ENCODE data around the gene ENTPD1. TPM values are rescaled to one million over a fixed set of nuclear protein-coding genes. Genes with fewer than 3 reads are reported as not detected.
"Not testable (repeated sequence)": the region's sequence is repeated elsewhere in the genome, so short reads cannot be mapped to it uniquely, and the experiment has no call there.

ENTPD1 gene
- total RNA-seq, 1 experiment from 2014 or later, result 0.11 TPM

DNA sequence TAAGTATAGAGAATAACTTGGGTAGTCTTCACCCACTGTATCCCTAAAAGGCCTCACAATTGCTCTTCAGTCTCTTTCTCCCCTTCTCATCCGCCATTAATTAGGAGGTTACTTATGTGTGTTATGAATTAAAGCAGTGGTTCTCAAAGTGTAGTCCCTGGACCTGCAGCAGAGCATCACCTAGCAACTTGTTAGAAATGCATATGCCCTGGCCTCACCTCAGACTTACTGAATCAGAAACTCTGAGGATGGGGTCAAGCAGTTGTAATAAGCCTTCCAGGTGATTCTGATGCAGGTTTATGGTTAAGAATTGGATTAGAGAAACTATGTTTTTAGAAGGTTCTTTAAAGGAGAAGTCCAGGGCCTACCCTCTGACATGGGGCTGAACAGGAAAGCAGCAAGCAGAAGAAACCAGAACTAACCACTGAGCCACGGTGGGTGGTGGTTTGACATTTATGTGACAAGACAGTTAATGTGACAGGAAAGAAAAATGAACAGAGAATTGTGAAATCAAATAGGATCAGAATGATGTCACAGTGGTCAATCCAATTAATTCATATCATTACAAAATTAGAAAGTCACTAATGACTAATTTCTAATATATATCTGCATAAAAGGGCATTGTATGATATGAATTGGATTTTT lies 37.6 kb downstream of the ENTPD1 start:
- Histone ChIP-seq H3K79me2 (ENCODE audit: low read length) (no peaks in the 10 kb centered on the region), H3K4me2 (ENCODE audit: low read depth, low read length, poor library complexity, severe bottlenecking) (no peak overlapping the region), H4K20me1 (ENCODE audit: insufficient read depth, low read depth, low read length) (no peaks in the 10 kb centered on the region), H3K27ac (ENCODE audit: low read length) (no peak overlapping the region), H2AFZ (ENCODE audit: low read length) (no peak overlapping the region), H3K36me3 (ENCODE audit: insufficient read depth, low read length) (no peaks in the 10 kb centered on the region), H3K4me3 (ENCODE audit: low read length) (no peak overlapping the region), H3K9ac (ENCODE audit: low read length) (no peak overlapping the region), H3K9me3 (ENCODE audit: low read length) (no peaks in the 10 kb centered on the region), H3K9me2 (replicated peaks; ENCODE audit: insufficient read depth, low read length) (no peaks in the 10 kb centered on the region), H3K4me1 (ENCODE audit: low read length) (no peaks in the 10 kb centered on the region), H3K27me3 (ENCODE audit: low read length) (no peaks in the 10 kb centered on the region)
- DNase-seq, result no peak

DNA sequence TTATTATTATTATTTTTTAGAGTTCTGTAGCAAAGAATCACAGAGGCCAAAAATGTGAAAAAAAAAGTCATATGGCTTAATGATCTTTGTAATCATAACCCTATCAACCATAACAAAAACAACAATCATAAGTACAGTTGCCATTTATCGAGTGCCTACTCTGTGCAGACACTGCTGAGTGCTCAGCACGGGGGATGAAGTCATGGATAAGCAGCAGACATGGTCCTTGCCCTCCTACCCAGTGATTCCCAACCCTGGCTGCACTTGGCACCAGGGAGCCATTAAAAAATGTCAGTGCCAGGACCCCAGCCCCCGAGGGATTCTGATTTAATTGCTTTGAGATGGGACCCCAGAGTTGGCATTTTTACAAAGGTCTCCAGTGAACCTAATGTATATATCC lies 38.2 kb downstream of the ENTPD1 start:
- Histone ChIP-seq H3K4me1 (ENCODE audit: low read length) (no peaks in the 10 kb centered on the region), H3K36me3 (ENCODE audit: insufficient read depth, low read length) (no peaks in the 10 kb centered on the region), H3K9me2 (replicated peaks; ENCODE audit: insufficient read depth, low read length) (no peaks in the 10 kb centered on the region), H3K4me3 (ENCODE audit: low read length) (no peak overlapping the region), H4K20me1 (ENCODE audit: insufficient read depth, low read depth, low read length) (no peaks in the 10 kb centered on the region), H3K79me2 (ENCODE audit: low read length) (no peaks in the 10 kb centered on the region), H3K9me3 (ENCODE audit: low read length) (no peaks in the 10 kb centered on the region), H3K27ac (ENCODE audit: low read length) (no peak overlapping the region), H3K4me2 (ENCODE audit: low read depth, low read length, poor library complexity, severe bottlenecking) (no peak overlapping the region), H3K27me3 (ENCODE audit: low read length) (no peaks in the 10 kb centered on the region), H2AFZ (ENCODE audit: low read length) (no peak overlapping the region), H3K9ac (ENCODE audit: low read length) (no peak overlapping the region)
- DNase-seq, result no peak

DNA sequence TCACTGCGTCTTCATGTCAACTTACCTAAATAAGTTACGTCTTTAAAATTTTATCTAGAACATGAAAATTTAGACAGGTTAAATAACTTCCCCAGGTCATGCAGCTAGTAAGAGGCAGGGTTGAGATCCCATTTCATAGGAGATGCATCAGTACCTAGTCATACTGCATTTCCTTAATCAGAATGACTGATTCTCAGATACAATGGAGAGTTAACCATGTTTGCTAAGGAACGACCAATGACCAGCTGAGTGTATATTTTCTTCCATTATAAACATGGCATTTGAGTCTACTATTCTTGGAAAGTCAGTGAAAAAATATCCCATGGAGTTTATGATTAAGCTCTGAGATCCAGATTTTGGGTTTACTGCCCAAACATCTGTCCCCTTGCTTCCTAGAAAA lies 39.6 kb downstream of the ENTPD1 start:
- no peak overlapping the region for H3K4me2 ChIP-seq (ENCODE audit: low read depth, low read length, poor library complexity, severe bottlenecking)
- no peaks in the 10 kb centered on the region for H3K4me1 ChIP-seq (ENCODE audit: low read length)
- no peak for DNase-seq
- no peaks in the 10 kb centered on the region for H3K9me2 ChIP-seq (replicated peaks; ENCODE audit: insufficient read depth, low read length)
- no peak overlapping the region for H3K27ac ChIP-seq (ENCODE audit: low read length)
- no peaks in the 10 kb centered on the region for H3K27me3 ChIP-seq (ENCODE audit: low read length)
- H3K9ac ChIP-seq (ENCODE audit: low read length), result no peak overlapping the region
- H3K79me2 ChIP-seq (ENCODE audit: low read length), result no peaks in the 10 kb centered on the region
- H3K36me3 ChIP-seq (ENCODE audit: insufficient read depth, low read length), result no peaks in the 10 kb centered on the region
- H2AFZ ChIP-seq (ENCODE audit: low read length), result no peak overlapping the region
- no peak overlapping the region for H3K4me3 ChIP-seq (ENCODE audit: low read length)
- H3K9me3 ChIP-seq (ENCODE audit: low read length), result no peaks in the 10 kb centered on the region
- H4K20me1 ChIP-seq (ENCODE audit: insufficient read depth, low read depth, low read length), result no peaks in the 10 kb centered on the region

DNA sequence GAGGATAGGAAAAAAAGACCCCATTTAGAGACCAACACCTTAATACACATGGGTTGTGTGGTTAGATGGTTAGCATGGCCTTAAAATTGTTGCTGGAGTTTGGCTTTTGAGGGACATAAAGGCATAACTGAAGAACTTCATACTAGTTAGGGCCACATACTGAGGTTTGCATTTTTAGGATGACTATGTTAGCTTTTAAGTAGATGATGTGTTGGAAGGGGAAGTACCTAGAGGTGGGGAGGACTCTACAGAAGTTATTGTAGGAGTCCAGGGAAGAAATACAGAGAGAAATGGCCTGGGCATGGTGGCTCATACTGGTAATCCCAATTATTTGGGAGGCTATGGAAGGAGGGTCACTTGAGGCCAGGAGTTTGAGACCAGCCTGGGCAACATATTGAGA lies 40.5 kb downstream of the ENTPD1 start:
- no peak overlapping the region for H2AFZ ChIP-seq (ENCODE audit: low read length)
- no peak overlapping the region for H3K4me3 ChIP-seq (ENCODE audit: low read length)
- no peaks in the 10 kb centered on the region for H3K27me3 ChIP-seq (ENCODE audit: low read length)
- H3K79me2 ChIP-seq (ENCODE audit: low read length), result no peaks in the 10 kb centered on the region
- no peak for DNase-seq
- H3K4me2 ChIP-seq (ENCODE audit: low read depth, low read length, poor library complexity, severe bottlenecking), result no peak overlapping the region
- no peak overlapping the region for H3K27ac ChIP-seq (ENCODE audit: low read length)
- H3K9me3 ChIP-seq (ENCODE audit: low read length), result no peaks in the 10 kb centered on the region
- no peaks in the 10 kb centered on the region for H3K36me3 ChIP-seq (ENCODE audit: insufficient read depth, low read length)
- H4K20me1 ChIP-seq (ENCODE audit: insufficient read depth, low read depth, low read length), result no peaks in the 10 kb centered on the region
- no peaks in the 10 kb centered on the region for H3K4me1 ChIP-seq (ENCODE audit: low read length)
- no peak overlapping the region for H3K9ac ChIP-seq (ENCODE audit: low read length)
- no peaks in the 10 kb centered on the region for H3K9me2 ChIP-seq (replicated peaks; ENCODE audit: insufficient read depth, low read length)

DNA sequence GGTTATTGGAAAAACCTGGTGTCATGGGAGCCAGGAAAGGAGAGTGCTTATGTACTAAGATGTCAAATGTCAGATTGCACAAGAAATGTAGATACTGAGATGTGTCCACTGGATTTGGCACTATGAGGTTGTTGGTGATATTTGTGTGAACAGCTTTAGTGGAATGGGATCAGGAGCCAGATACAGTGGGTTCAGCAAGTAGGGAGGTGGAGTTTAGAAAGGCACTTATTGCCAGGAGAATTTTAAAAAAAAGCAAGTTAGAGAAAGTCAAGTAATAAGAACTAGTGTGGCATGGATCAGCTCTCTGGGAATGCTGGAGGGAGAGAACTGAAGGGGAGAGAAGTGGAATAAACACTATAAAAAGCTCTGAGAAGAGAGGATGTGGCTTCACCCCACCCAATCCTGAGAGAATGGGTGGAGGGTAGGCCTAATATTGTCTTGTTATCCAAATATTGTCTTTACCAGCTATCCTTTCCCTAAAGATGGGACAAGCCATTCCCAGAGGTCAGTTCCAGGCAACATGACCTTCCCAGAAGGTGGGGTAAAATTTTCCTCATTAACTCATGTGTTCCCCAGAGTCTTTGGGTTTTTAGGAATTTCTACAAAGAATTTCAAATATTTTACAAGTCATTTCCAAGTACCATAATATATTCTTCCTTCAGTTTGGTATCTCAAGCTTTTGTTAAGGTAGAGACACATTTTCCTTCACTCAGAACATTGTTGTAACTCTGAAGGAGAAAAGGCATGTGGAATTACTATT lies 42.3 kb downstream of the ENTPD1 start:
- Histone ChIP-seq H3K9ac (ENCODE audit: low read length) (no peak overlapping the region), H3K9me3 (ENCODE audit: low read length) (no peaks in the 10 kb centered on the region), H2AFZ (ENCODE audit: low read length) (no peak overlapping the region), H4K20me1 (ENCODE audit: insufficient read depth, low read depth, low read length) (no peaks in the 10 kb centered on the region), H3K79me2 (ENCODE audit: low read length) (no peaks in the 10 kb centered on the region), H3K9me2 (replicated peaks; ENCODE audit: insufficient read depth, low read length) (no peaks in the 10 kb centered on the region), H3K4me3 (ENCODE audit: low read length) (no peak overlapping the region), H3K4me2 (ENCODE audit: low read depth, low read length, poor library complexity, severe bottlenecking) (no peak overlapping the region), H3K27me3 (ENCODE audit: low read length) (no peaks in the 10 kb centered on the region), H3K4me1 (ENCODE audit: low read length) (no peaks in the 10 kb centered on the region), H3K27ac (ENCODE audit: low read length) (no peak overlapping the region), H3K36me3 (ENCODE audit: insufficient read depth, low read length) (no peaks in the 10 kb centered on the region)
- DNase-seq, result no peak

DNA sequence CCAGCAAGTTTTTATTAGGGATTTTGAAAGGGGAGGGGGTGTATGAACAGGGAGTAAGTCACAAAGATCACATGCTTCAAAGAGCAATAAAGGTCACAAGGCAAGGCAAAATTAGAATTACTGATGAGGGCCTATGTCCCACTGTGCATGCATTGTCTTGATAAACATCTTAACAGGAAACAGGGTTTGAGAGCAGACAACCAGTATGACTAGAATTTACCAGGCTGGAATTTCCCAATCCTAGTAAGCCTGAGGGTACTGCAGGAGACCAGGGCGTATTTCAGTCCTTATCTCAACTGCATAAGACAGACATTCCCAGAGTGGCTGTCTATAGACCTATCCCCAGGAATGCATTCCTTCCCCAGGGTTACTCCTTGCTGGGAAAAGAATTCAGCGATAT lies 44.3 kb downstream of the ENTPD1 start:
- H3K9ac ChIP-seq (ENCODE audit: low read length); H2AFZ ChIP-seq (ENCODE audit: low read length); H3K79me2 ChIP-seq (ENCODE audit: low read length); H3K4me2 ChIP-seq (ENCODE audit: low read depth, low read length, poor library complexity, severe bottlenecking); H3K9me3 ChIP-seq (ENCODE audit: low read length); H3K27me3 ChIP-seq (ENCODE audit: low read length); H4K20me1 ChIP-seq (ENCODE audit: insufficient read depth, low read depth, low read length); H3K4me3 ChIP-seq (ENCODE audit: low read length); H3K9me2 ChIP-seq (replicated peaks; ENCODE audit: insufficient read depth, low read length); H3K36me3 ChIP-seq (ENCODE audit: insufficient read depth, low read length); H3K27ac ChIP-seq (ENCODE audit: low read length); DNase-seq; H3K4me1 ChIP-seq (ENCODE audit: low read length): not testable (repeated sequence)

DNA sequence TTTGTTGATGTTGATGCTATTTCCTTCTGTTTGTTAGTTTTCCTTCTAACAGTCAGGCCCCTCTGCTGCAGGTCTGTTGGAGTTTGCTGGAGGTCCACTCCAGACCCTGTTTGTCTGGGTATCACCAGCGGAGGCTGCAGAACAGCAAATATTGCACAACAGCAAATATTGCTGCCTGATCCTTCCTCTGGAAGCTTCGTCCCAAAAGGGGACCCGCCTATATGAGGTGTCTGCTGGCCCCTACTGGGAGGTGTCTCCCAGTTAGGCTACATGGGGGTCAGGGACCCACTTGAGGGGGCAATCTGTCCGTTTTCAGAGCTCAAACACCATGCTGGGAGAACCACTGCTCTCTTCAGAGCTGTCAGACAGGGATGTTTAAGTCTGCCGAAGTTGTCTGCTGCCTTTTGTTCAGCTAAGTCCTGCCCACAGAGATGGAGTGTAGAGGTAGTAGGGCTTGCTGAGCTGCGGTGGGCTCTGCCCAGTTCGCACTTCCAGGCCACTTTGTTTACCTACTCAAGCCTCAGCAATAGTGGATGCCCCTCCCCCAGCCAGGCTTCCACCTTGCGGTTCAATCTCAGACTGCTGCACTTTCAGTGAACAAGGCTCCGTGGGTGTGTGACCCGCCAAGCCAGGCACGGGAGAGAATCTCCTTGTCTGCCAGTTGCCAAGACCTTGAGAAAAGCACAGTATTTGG lies 50.9 kb downstream of the ENTPD1 start:
- not testable (repeated sequence) for H3K4me2 ChIP-seq (ENCODE audit: low read depth, low read length, poor library complexity, severe bottlenecking); H3K36me3 ChIP-seq (ENCODE audit: insufficient read depth, low read length); H3K27me3 ChIP-seq (ENCODE audit: low read length); H3K9ac ChIP-seq (ENCODE audit: low read length); H3K4me3 ChIP-seq (ENCODE audit: low read length); DNase-seq; H3K9me3 ChIP-seq (ENCODE audit: low read length); H3K79me2 ChIP-seq (ENCODE audit: low read length); H3K27ac ChIP-seq (ENCODE audit: low read length); H3K9me2 ChIP-seq (replicated peaks; ENCODE audit: insufficient read depth, low read length); H3K4me1 ChIP-seq (ENCODE audit: low read length); H4K20me1 ChIP-seq (ENCODE audit: insufficient read depth, low read depth, low read length); H2AFZ ChIP-seq (ENCODE audit: low read length)

DNA sequence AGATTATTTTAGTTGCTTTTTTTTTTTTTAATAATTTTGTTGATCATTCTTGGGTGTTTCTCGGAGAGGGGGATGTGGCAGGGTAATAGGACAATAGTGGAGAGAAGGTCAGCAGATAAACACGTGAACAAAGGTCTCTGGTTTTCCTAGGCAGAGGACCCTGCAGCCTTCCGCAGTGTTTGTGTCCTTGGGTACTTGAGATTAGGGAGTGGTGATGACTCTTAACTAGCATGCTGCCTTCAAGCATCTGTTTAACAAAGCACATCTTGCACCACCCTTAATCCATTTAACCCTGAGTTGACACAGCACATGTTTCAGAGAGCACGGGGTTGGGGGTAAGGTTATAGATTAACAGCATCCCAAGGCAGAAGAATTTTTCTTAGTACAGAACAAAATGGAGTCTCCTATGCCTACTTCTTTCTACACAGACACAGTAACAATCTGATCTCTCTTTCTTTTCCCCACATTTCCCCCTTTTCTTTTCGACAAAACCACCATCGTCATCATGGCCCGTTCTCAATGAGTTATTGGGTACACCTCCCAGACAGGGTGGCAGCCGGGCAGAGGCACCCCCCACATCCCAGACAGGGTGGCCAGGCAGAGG lies 52.8 kb downstream of the ENTPD1 start:
- not testable (repeated sequence) for H3K36me3 ChIP-seq (ENCODE audit: insufficient read depth, low read length); DNase-seq; H3K27ac ChIP-seq (ENCODE audit: low read length); H4K20me1 ChIP-seq (ENCODE audit: insufficient read depth, low read depth, low read length); H3K79me2 ChIP-seq (ENCODE audit: low read length); H3K4me3 ChIP-seq (ENCODE audit: low read length); H3K9ac ChIP-seq (ENCODE audit: low read length); H3K9me2 ChIP-seq (replicated peaks; ENCODE audit: insufficient read depth, low read length); H3K4me2 ChIP-seq (ENCODE audit: low read depth, low read length, poor library complexity, severe bottlenecking); H3K27me3 ChIP-seq (ENCODE audit: low read length); H3K4me1 ChIP-seq (ENCODE audit: low read length); H2AFZ ChIP-seq (ENCODE audit: low read length); H3K9me3 ChIP-seq (ENCODE audit: low read length)

All from Karpas-422 (cell line).